Neuronal stem cell (in vitro differentiated cells): Measurements from ENCODE around the gene SHE.

ENCODE experiments used
- DNase-seq: peaks from one replicate; pipeline ENCODE4 v3.0.0-alpha.2; 2013; ENCODE audit warnings: low spot score
- H2AFZ ChIP-seq: one replicate; pipeline ENCODE4 v1.6.1; 2013; ENCODE audit warnings: mild to moderate bottlenecking, low read length, inconsistent platforms
- H2AK5ac ChIP-seq: 2 replicates; pipeline ENCODE4 v1.6.1; 2013; ENCODE audit warnings: low read depth, mild to moderate bottlenecking, inconsistent platforms, low read length, moderate library complexity, mixed read lengths
- H2BK120ac ChIP-seq: 2 replicates; pipeline ENCODE4 v1.6.1; 2013; ENCODE audit warnings: low read depth, mild to moderate bottlenecking, inconsistent platforms, low read length, moderate library complexity, mixed read lengths
- H2BK12ac ChIP-seq: one replicate; pipeline ENCODE4 v1.6.1; 2013; ENCODE audit warnings: low read length, inconsistent platforms
- H2BK15ac ChIP-seq: 2 replicates; pipeline ENCODE4 v1.6.1; 2013; ENCODE audit warnings: mild to moderate bottlenecking, low read length, inconsistent platforms, mixed read lengths
- H2BK5ac ChIP-seq: one replicate; pipeline ENCODE4 v1.6.1; 2013; ENCODE audit warnings: inconsistent platforms, mild to moderate bottlenecking, low read length, moderate library complexity
- H3K14ac ChIP-seq: one replicate; pipeline ENCODE4 v1.6.1; 2013; ENCODE audit warnings: low read length, inconsistent platforms
- H3K18ac ChIP-seq: 2 replicates; pipeline ENCODE4 v1.6.1; 2013; ENCODE audit warnings: low read length, inconsistent platforms
- H3K23ac ChIP-seq: 2 replicates; pipeline ENCODE4 v1.6.1; 2013; ENCODE audit warnings: low read depth, mild to moderate bottlenecking, mixed read lengths, low read length, inconsistent platforms; ENCODE audit not compliant: poor library complexity
- H3K27ac ChIP-seq: replicated peaks from 3 replicates; pipeline ENCODE4 v1.5.1; 2013; ENCODE audit warnings: low read length, inconsistent platforms
- H3K27me3 ChIP-seq, 3 experiments: 2 replicates each; pipeline ENCODE4 v1.6.1; 2013; ENCODE audit warnings: low read length in 3 of 3, mild to moderate bottlenecking in 2 of 3, inconsistent platforms in 1 of 3, low read depth in 1 of 3, mixed read lengths in 1 of 3, moderate library complexity in 1 of 3; ENCODE audit not compliant: control insufficient read depth in 3 of 3, insufficient read depth in 3 of 3
- H3K36me3 ChIP-seq, 2 donors: replicated peaks in 1 of 2; 2 replicates each; pipeline ENCODE4 v1.6.1; 2013; ENCODE audit warnings: low read length in 2 of 2; ENCODE audit not compliant: control insufficient read depth in 2 of 2, insufficient read depth in 2 of 2
- H3K4ac ChIP-seq: 2 replicates; pipeline ENCODE4 v1.6.1; 2013; ENCODE audit warnings: inconsistent platforms, mild to moderate bottlenecking, low read length, moderate library complexity
- H3K4me1 ChIP-seq, 2 donors: 1 replicate in 1 of 2; 2 replicates in 1 of 2; pipeline ENCODE4 v1.6.1; 2013; ENCODE audit warnings: low read length in 2 of 2, low read depth in 1 of 2; ENCODE audit not compliant: control insufficient read depth in 2 of 2, insufficient read depth in 1 of 2
- H3K4me2 ChIP-seq: one replicate; pipeline ENCODE4 v1.6.1; 2013; ENCODE audit warnings: mild to moderate bottlenecking, low read length, inconsistent platforms; ENCODE audit not compliant: insufficient read depth, poor library complexity, severe bottlenecking
- H3K4me3 ChIP-seq, 2 donors: 2 replicates each; pipeline ENCODE4 v1.5.1; 2013; ENCODE audit warnings: low read length in 2 of 2, mild to moderate bottlenecking in 2 of 2, inconsistent platforms in 1 of 2, moderate library complexity in 1 of 2
- H3K79me1 ChIP-seq: one replicate; pipeline ENCODE4 v1.6.1; 2013; ENCODE audit warnings: low read depth, mild to moderate bottlenecking, inconsistent platforms, low read length, moderate library complexity
- H3K9ac ChIP-seq: one replicate; pipeline ENCODE4 v1.6.1; 2013; ENCODE audit warnings: mild to moderate bottlenecking, low read depth, low read length, inconsistent platforms; ENCODE audit not compliant: poor library complexity
- H3K9me3 ChIP-seq, 2 donors: replicated peaks in 1 of 2; 2 replicates each; pipeline versions ENCODE3 to v1.6.1; 2013; ENCODE audit warnings: low read length in 2 of 2, mild to moderate bottlenecking in 2 of 2, inconsistent platforms in 1 of 2, low read depth in 1 of 2, mixed read lengths in 1 of 2, moderate library complexity in 1 of 2; ENCODE audit not compliant: control insufficient read depth in 2 of 2, insufficient read depth in 1 of 2
- H4K8ac ChIP-seq: one replicate; pipeline ENCODE4 v1.6.1; 2013; ENCODE audit warnings: low read depth, mild to moderate bottlenecking, inconsistent platforms, low read length, moderate library complexity
- H4K91ac ChIP-seq: one replicate; pipeline ENCODE4 v1.6.1; 2013; ENCODE audit warnings: low read length, low read depth, mild to moderate bottlenecking, inconsistent platforms; ENCODE audit not compliant: poor library complexity
- WGBS, 2 donors: extraction: QIAGEN DNeasy Blood & Tissue Kit; methylation state at CpG; one replicate each; pipeline ENCODE4 v1.1.7; 2013; ENCODE audit warnings: missing lambda C conversion rate in 2 of 2, mixed read lengths in 1 of 2; ENCODE audit not compliant: insufficient read length in 2 of 2, insufficient replicate concordance in 1 of 2; ENCODE audit errors: extremely low coverage in 2 of 2; 5-methylcytosine and 5-hydroxymethylcytosine counted together

The SHE gene

DNA sequence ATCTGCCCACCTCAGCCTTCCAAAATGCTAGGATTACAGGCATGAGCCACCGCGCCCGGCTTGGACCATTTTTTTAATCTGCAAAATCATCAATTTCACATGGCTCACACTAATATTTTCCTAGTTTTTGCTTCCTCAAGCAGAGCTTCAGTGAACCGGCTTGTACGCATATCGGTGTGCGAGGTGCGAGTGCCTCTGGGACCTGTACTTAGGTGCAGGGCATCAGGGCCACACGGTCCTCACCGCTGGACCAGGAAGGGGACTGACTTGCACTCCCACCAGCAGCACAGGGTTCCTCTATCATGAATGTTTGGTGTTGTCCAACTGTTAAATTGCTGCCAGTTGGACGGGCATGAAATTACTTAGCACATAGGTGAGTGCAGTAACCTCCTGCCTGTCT lies 15.4 kb upstream of the SHE start:
- Histone ChIP-seq H3K9ac (no peak overlapping the region), H3K18ac (no peak overlapping the region), H3K4ac (no peak overlapping the region), H3K4me2 (no peak overlapping the region), H2AFZ (no peak overlapping the region), H3K4me3 (no peak overlapping the region), H3K36me3 (no peaks in the 10 kb centered on the region), H2AK5ac (peak overlapping the region; percentile 40), H3K4me1 (no peaks in the 10 kb centered on the region), H2BK12ac (no peak overlapping the region), H3K79me1 (no peaks in the 10 kb centered on the region), H3K23ac (peak overlapping the region; percentile 25), H3K27me3 (peaks cover 0 to 52% (median 0%) of the 10 kb centered on the region in 3 experiments), H2BK5ac (no peak overlapping the region), H3K14ac (no peak overlapping the region), H2BK15ac (no peak overlapping the region), H3K27ac (no peak overlapping the region), H2BK120ac (no peak overlapping the region), H4K8ac (no peak overlapping the region), H3K9me3 (no peaks in the 10 kb centered on the region), H4K91ac (no peak overlapping the region)
- WGBS, 2 donors = no CpG with 5 or more reads among the region's 11 CpGs
- no peak for DNase-seq

DNA sequence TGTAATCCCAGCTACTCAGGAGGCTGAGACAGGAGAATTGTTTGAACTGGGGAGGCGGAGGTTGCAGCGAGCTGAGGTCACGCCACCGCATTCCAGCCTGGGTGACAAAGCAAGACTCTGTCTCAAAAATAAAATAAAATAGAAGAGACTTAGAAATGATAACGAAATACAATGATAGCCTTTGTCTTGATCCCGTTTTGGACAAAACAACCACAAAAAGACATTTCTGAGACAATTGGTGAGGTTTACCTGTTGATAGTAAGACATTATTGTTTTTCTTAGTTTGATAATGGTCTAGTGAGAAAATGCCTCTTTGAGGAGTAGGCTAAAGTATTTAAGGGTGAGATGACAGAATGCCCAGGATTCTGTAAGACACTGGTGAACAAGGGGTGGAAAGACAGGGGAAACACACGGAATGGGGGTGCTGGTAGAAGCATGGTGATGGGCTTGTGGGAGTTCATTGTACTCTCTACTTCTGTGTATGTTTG lies 11.9 kb upstream of the SHE start:
- no peak overlapping the region for H2BK5ac ChIP-seq

DNA sequence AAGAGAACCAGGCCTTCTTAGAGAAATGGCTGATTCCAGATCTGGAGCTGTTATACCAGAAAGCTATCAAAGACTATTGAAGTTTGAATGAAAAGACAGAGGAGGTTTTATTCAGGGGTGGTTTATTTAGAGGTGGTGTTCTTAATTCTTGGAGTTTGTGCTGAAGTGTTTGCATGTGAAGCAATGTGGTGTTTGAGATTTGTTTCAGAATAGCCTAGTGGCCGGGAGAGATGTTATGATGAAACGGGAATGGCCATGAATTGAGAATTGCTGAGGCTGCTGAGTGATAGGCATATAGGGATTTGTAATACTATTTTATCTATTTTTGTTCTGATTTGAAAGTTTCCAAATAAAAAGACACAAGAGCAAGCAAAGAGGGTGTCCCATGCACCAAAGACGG lies 10.5 kb upstream of the SHE start:
- Histone ChIP-seq H4K91ac (no peak overlapping the region), H4K8ac (no peak overlapping the region), H3K14ac (no peak overlapping the region), H3K4ac (no peak overlapping the region), H3K4me2 (no peak overlapping the region), H3K79me1 (no peaks in the 10 kb centered on the region), H3K36me3 (no peaks in the 10 kb centered on the region), H2AFZ (no peak overlapping the region), H3K4me3 (no peak overlapping the region), H3K27ac (no peak overlapping the region), H2BK5ac (no peak overlapping the region), H3K18ac (no peak overlapping the region), H3K23ac (no peak overlapping the region), H2BK120ac (no peak overlapping the region), H3K9me3 (no peaks in the 10 kb centered on the region), H2AK5ac (no peak overlapping the region), H3K4me1 (no peaks in the 10 kb centered on the region), H3K27me3 (peaks cover 0 to 32% (median 0%) of the 10 kb centered on the region in 3 experiments), H3K9ac (no peak overlapping the region), H2BK12ac (no peak overlapping the region), H2BK15ac (no peak overlapping the region)
- no CpG with 5 or more reads among the region's 3 CpGs for WGBS, 2 donors
- DNase-seq = no peak

More for the DNA sequence above, 11.9 kb upstream of the SHE start:
- no peaks in the 10 kb centered on the region for H3K9me3 ChIP-seq
- H3K27me3 ChIP-seq = peaks cover 0 to 27% (median 0%) of the 10 kb centered on the region in 3 experiments
- no peaks in the 10 kb centered on the region for H3K79me1 ChIP-seq
- no peak overlapping the region for H4K91ac ChIP-seq
- H2BK15ac ChIP-seq = no peak overlapping the region
- H3K4me1 ChIP-seq = no peaks in the 10 kb centered on the region
- no peak overlapping the region for H3K4me3 ChIP-seq
- no peak overlapping the region for H3K4ac ChIP-seq
- H2BK12ac ChIP-seq = no peak overlapping the region
- no peak overlapping the region for H4K8ac ChIP-seq
- no peak overlapping the region for H3K4me2 ChIP-seq
- no peak overlapping the region for H3K18ac ChIP-seq
- H3K27ac ChIP-seq = no peak overlapping the region
- H2BK120ac ChIP-seq = no peak overlapping the region
- no peak overlapping the region for H3K9ac ChIP-seq
- no CpG with 5 or more reads among the region's 7 CpGs for WGBS, 2 donors
- DNase-seq = no peak
- H3K23ac ChIP-seq = no peak overlapping the region
- H3K36me3 ChIP-seq = no peaks in the 10 kb centered on the region
- H2AK5ac ChIP-seq = no peak overlapping the region
- H3K14ac ChIP-seq = no peak overlapping the region
- H2AFZ ChIP-seq = no peak overlapping the region

DNA sequence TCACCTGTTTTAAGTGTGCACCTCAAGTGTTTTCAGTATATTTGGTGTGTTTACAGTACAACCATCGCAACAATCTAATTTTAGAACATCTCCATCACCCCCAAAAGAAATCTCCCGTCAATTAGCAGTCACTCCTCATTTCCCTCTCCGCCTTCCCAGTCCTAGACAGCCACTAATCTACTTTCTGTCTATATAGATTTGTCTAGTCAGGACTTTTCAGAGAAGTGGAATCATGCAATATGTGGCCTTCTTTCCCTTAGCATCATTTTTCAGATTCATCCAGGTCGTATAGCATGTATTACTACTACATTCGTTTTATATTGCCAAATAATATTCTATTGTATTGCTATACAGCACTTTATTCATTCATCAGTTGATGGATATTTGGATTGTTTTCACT lies 1.7 kb upstream of the SHE start:
- Histone ChIP-seq H4K8ac (no peak overlapping the region), H3K4me3 (no peak overlapping the region), H3K27ac (no peak overlapping the region), H3K4ac (no peak overlapping the region), H2BK5ac (no peak overlapping the region), H3K4me1 (no peaks in the 10 kb centered on the region), H3K14ac (no peak overlapping the region), H2AFZ (no peak overlapping the region), H2BK12ac (no peak overlapping the region), H3K79me1 (no peaks in the 10 kb centered on the region), H2AK5ac (no peak overlapping the region), H4K91ac (no peak overlapping the region), H2BK15ac (no peak overlapping the region), H3K4me2 (no peak overlapping the region), H3K9me3 (peaks cover 8 to 18% of the 10 kb centered on the region in 2 donors), H3K23ac (no peak overlapping the region), H2BK120ac (no peak overlapping the region), H3K9ac (no peak overlapping the region), H3K18ac (no peak overlapping the region), H3K36me3 (no peaks in the 10 kb centered on the region), H3K27me3 (peaks cover 29 to 84% (median 48%) of the 10 kb centered on the region in 3 experiments)
- WGBS, 2 donors = no CpG with 5 or more reads among the region's 5 CpGs
- DNase-seq = no peak
